Measurements from ENCODE around the gene LARGE1.

The LARGE1 gene

DNA sequence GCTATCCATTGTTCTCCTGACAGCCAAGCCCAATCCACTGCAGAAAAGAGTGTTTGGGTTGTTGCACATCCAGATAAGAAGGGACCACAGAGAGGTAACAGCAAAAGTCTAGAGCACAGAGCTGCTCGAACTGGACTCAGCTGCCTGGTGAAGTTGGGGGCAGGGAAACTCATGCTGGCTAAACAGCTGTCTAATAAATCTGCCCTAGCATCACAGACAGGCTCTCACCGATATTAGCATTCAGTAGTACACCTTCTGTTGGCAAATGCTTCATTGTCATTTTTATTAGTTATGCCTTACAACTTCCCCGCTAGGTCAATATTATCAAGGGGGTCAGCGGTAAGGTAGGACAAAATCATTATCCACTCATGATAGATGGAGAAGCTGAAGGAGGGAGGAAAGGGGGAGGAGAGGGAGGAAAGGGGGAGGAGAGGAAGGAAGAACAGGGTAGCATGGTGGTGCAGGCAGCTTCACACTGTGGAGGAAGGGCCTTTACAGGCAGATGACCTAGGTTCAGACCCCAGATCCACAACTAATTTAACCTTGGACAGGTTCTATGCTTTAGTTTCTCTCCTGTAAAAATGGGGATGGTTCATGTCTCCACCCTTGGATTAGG is 102.7 kb downstream of the LARGE1 start:
- DNase-seq, result no peak

DNA sequence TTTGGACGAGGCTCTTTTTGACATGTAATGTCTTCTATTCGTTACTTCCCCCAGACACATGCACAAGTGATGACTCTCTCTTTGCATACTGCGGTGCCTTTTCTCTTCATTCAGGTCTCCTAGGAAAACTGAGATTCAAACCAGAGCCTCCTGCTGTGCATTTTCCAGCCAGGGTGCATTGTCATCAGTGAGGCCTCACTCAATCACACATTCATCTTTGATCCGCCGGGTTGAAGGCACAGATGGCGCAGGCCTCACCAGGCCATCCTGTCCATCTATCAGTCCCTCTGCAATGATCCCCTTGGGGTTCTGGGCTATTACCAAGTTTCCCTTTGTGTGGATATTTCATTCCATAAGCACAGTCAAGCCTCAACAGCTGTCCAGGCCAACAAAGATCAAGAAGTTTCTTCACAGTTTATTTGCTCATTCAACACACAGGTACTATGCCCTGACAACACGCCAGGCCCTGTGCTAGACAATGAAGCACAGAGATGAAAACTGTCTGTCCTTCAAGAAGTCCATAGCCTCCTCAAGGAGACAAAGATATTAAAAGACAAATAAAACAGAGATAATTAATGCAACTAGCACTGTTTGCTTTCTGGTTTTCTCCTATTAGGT is 107.8 kb downstream of the LARGE1 start:
- no peak for DNase-seq

DNA sequence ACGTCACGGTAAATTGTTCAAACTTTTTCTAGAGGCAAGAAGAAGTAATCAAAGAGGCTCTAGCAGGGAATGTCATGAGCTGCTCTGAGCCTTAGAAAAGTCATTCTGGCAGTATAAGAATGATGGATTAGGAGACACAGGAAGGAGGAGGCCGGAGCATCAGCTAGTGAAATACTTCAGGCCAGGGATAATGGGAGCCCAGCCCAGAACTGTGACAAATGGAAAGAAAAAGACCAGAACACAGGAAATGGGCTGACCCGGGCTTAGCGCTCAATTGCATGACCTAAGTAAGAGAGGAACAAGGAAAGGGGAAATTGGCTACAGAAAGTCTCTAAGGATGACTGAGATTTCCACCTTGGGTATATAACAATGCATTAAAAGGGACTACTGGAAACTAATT is 108.6 kb downstream of the LARGE1 start:
- DNase-seq, result no peak

DNA sequence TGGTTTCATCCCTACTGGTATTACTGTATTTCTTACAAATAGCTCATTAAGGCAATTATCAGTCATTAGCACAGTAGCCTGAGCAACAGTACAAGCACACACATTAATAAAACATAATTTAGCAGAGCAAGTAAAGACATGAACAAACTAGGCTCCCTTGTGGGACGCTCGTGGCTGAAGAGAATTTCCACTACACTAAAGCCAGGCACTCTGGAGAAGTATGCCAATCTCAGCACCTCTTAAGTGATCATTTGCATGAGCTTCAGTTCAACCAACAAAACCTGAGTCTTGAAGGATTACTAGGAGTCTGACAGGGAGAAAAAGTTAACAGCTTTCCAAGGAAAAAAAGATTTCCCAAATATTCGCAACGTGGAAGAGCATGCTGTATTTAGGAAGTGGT is 109.1 kb downstream of the LARGE1 start:
- DNase-seq, result no peak

DNA sequence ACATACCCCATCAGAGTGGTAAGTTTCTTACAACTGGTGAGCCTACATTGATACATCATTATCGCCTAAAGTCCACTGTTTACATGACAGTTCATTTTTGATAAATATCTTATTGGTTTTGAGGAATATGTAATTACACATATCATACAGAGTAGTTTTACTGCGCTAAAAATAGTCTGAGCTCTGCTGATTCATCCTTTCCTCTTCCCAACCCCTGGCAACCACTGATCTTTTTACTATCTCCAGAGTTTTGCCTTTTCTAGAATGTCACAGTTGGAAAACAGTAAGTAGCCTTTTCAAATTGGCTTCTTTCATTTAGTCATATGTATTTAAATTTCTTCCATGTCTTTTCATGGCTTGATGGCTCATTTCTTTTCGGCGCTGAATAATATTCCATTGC is 112.8 kb downstream of the LARGE1 start:
- no peak for DNase-seq

DNA sequence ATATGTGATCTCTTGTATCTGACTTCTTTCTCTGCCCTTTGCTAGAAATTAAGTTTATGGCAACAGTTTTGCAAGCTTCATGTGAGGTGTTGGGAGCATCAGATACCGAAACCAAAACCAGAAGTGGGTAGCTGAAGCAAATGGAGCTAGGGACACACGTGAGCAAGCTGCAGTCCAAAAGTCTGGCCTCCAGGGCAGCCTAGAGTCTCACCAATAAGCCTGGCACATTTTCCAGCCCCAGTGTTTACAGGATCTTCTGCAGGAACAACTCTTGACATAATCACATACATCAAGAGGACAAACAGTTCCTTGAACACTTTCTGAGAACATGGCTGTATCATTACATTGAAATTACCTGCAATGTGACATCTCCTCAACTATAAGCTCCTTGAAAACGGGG is 114.1 kb downstream of the LARGE1 start:
- no peak for DNase-seq

DNA sequence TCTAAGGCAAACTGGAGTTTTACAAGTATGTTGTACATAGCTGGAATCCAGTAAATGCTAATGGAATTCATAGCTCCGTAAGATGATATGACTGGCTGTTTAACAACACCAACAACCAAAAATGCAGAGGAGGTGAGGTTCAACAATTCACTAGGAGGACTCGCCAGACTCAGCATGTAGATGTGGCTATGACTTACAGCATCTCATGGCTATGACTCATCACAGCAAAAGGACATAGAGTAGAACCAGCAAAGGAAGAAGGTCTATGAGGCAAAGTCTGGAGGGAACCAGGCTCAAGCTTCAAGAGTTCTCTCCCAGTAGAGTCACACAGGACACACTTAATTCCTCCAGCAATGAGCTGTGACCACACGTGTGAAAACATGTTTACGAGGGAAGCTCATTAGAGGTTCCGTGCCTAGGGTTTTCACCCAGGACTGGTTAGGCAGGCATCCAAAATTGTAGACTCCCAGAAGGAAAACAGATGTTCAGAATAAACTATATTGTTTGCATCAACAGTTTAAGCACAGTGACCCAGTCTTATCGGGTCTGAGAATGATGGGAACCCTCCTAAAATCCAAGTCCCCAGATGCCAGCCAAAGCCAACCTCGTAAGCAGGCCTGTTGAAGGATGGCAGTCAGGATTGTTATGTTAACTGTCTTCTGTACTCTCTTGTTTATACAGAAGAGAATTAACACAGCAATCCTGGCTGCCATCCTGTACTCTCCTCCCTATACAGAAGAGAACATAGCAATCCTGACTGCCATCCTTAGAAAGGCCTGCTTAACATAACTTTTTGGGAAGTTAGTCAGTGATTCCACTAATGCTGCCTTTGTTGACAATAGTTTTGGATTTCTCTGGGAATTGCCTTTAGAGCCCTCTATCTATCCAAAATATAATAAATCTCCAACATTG is 116.6 kb downstream of the LARGE1 start:
- no peak for DNase-seq

DNA sequence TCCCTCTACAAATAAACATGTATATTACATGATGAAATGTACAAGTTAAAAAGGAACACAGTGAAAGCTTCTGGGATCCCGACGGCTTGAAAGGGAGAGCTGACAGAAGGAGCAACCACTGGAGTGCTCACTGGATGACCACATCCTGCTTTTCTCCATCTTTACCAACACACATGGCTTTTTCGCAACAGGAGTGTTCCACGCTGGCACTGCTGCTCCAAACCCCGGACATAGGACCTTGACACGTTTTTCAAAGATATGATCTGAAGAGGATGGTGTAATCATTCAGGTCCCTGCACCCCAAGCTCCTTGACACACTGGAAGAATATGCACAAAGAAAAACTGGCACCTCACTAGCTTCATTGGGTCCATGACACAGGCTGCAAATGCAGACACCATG is 121.9 kb downstream of the LARGE1 start:
- DNase-seq, result no peak

DNA sequence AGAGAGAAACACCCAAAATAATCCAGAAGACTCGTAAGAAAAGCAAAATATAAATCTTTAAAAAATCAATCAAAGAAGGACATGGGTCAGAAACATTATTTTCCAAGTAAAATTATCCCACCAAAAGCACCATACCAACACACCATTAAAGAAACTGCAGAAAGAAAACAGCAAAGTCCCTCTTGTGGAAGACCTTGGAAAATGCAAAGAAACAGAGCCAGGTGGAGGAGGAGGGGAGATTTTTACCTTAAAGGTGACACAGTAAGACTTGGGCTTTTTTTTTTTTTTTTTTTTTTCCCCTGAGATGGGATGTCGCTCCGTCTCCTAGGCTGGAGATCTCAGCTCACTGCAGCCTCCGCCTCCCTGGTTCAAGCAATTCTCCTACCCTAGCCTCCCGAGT is 123.8 kb downstream of the LARGE1 start:
- DNase-seq, result no peak

DNA sequence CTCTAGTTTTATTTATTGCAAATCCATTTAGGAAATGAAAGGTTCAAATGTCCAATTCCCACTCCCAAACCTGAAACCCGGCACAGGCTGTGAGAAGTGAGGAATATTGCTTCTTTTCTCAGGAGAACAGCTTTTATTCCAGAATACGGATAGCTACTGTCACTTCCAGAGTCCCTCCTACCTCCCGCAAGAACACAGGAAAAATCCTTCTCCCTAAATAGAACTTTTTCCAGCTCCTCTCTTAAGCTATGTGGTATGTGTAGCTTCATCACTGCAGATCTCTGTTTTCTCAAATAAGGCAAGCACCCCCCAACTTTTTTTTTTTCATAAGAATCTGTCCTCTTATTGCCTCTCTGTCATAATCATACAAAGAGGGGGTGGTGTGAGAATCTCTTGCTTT is 126.8 kb downstream of the LARGE1 start:
- no peak for DNase-seq

DNA sequence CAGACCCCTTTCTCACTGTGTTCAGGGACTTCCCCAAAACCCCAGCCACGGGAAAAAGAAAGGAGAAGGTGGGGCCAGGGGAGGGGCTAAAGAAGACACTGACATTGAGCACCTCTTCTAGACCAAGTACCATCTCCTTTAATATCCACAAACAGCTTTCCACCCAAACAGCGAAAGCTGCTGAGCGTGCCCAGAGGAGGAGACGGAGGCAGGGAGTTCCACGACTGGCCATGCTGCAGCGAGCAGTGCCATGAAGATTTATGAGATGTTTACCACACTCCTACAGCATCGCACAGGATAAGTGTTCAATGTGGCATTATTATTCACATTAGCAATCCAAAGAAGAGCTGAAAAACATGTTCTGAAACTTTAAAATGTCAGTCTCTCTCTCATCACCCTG is 127.4 kb downstream of the LARGE1 start:
- no peak for DNase-seq

DNA sequence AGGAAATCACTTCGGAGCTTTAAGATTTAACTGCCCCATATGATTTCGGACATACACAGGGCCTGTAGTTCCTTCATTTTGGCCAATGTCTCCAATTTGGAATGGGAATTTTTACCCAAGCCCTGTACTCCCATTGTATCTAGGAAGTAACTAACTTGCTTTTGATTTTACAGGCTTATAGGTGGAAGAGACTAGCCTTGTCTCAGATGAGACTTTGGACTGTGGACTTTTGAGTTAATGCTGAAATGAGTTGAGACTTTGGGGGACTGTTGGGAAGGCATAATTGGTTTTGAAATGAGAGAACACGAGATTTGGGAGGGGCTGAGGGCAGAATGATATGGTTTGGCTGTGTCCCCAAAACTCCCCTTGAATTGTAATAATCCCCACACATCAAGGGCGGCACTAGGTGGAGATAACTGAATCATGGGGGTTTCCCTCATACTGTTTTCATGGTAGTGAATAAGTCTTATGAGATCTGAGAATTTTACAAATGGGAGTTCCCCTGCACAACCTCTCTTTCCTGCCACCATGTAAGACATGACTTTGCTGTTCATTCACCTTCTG is 130.5 kb downstream of the LARGE1 start:
- DNase-seq, result no peak

DNA sequence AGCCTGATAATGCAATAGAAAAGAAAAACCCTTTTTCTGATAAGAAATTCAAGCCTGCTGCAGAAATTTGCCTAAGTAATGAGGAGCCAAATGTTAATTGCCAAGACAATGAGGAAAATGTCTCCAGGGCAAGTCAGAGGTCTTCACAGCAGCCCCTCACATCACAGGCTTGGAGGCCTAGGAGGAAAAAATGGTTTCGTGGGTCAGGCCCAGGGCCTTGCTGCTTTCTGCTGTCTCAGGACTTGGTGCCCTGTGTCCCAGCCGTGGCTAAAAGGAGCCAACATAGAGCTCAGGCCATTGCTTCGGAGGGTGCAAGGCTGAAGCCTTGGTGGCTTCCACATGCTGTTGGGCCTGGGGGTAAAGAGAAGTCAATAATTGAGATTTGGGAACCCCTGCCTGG is 131.3 kb downstream of the LARGE1 start:
- DNase-seq, result no peak

DNA sequence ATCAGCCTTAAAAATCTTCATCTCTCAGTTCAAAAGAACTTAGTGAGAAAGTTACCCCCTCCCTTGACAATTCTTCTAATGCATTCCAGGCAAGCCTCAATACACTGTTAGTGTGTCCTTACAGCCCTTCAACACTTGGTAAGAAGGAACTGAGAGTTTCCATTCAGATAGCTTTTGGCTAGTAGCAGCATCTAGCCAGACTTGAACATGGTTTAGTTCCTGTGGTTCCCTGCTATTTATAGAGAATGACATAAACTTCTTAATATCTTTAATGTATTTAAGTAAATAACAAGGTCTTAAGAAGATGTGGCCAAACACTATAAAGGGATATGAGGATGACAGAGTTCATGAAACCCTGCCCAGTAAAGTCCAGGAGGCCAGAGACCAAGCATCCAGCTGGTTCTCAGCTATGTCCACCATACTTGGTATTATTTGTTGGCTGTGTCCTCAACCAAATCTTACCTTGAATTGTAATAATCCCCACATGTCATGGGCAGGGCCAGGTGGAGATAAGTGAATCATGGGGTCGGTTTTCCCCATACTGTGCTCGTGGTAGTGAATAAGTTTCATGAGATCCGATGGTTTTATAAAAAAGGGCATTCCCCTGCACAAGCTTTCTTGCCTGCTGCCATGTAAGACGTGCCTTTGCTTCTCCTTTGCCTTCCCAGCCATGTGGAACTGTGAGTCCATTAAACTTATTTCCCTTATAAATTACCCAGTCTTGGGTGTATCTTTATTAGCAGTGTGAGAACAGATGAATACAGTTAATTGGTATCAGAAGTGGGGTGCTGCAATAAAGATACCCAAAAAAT is 132.4 kb downstream of the LARGE1 start:
- no peak for DNase-seq

DNA sequence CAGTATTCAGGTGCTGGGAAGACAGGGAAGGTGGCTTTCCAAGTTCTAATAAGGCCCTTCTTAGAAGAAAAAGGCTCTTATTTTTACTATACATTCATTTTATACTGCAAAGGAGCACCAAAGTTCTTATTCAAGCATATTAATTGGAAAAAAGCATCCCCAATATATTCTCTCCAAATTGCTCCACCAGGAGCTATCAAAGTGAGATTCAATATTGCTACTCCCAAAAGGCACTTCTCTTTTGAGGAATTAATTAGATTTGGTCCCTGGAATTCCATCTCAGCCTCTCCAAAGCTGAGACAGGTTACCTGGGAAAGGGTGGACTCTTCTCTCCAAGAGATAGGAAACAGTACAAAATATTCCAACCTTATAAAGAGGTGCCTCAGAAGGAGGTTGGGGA is 134.1 kb downstream of the LARGE1 start:
- DNase-seq, result no peak

DNA sequence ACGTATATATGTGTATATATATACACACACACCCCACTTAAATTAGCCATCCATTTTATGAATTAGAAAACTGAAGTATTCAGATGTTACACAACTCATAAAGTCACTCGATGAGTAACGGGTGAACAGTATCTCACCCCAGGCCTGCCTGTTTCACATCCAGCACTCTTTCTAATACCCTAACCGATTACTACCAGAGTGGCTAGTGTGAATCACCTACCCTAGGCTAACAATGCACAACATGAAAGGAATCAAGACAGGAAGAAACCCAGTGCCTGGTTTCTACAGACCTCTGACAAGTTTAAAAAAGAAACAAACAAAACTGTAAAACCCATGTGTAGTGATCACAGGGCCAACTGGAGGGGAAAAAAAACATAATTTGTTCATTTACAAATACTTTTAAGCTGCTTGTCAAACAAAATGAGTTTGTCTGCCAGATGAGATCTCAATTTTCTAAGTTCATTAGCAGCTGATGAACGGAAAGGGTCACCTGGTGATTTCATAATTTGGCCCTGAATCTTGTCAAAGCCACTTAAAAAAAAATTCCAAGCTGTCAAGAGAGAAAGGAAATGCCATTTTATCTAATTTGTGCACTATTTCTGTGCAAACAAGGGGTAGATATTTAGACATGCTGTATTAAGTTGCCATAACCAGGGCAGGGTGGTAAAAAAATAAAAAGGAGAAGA is 134.8 kb downstream of the LARGE1 start:
- no peak for DNase-seq

DNA sequence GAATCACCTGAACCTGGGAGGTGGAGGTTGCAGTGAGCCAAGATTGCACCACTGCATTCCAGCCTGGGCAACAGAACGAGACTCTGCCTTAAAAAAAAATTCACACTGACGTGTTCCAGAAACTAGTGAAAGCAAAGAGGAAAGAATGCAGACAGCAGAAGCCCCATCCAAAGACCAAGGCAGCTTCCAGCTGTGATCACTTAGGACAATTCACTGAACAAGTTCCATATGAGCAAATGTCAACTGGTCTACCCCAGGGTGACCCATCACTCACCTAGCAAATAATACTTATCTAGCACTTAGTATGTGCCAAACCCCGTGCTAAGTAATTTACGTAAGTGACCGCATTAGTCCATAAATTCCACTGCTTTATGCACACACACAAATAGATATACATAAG is 138.9 kb downstream of the LARGE1 start:
- DNase-seq, result no peak

DNA sequence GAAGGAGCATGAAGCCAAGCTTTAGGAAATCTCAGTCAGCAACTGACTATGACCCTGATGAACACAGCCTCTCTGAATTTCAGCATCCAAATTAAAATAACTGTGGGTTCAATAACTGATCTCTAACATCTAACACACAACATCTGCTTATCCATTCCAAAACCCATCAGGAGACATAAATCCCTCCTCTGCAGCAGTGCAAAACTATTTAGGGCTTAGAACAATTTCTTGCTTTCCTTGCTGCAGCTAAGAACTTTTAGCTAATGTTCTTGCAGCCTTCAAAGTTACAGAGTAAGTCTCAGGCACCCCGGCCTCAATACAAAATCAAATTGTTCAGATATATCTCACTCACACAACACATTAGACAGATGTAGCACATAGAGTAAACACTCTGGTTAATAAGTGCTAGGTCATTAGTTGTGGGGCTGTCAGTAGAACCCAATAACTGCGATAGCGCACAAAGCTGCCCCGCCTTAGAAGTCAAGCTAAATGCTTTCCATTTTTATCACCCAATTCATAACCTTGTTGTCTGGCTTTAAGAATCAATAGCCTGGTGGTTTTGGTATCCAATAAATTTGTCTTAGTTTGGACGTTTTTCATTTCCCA is 139.6 kb downstream of the LARGE1 start:
- no peak for DNase-seq

DNA sequence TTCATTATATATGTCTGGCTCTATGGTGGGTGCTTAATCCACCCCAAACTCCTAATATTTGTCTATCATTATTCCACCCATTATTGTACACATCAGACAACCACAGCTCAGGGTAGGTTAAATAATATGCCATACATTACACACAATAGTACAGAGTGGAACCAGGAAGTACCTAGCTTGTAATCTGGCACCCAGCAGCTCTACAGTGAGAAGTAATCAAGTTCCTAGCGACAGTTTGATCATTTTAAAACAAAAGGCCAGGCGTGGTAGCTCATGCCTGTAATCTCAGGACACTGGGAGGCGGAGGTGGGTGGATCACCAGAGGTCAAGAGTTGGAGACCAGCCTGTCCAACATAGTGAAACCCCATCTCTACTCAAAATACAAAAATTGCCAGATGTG is 141.0 kb downstream of the LARGE1 start:
- DNase-seq, result no peak

DNA sequence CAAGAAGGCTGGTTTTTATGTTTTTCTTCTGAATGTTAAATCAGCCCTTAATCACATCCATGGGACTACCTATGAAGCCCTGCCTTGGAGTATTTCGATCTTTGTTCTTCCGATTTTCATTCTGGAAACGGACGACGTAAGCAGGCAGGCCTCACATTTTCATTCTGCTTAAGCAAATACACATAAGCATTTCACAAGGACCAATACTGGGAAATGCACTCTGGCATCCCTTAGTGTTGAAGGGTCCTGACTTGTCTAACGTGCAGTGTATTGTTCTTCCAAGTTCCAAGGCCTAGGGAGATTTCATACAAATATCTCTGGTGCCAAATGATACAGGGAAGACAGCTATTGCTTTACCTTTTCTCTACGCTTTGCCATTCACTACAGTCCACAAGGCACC is 143.8 kb downstream of the LARGE1 start:
- DNase-seq, result no peak

DNA sequence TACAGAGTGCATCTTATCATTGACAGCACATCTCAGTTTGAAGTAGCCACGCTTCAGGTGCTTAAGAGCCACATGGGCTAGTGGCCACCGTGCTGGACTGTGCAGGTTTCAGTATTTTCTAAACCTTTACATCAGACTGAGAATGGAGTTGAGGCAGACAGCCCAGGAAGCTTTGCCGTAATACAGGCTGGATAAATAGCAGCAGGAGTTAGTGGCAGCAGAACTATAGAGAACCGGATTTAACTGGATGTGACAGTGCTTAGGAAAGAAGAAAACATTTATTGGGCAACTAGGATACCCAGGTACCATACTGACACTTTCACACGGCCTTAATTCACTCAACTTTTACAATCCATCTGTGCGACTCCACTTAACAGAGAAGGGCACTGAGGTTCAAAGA is 145.5 kb downstream of the LARGE1 start:
- DNase-seq, result no peak

DNA sequence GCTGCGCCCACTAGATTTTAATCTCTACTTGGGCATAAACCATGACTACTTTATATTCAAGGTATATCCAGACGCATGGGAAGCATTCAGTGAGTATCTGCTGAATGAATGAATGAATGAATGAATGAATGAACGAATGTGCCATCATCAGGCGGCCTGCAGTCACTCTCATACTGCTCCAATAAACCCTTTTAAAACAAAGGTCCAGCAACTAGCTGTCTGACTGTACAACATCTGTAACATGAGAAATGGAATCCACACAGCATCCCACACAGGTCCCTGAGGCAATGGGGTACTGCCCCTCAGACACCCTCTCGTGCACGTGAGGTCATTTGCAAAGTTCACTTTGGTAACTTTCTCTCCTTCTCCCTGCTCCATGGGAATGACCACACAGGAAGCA is 147.5 kb downstream of the LARGE1 start:
- no peak for DNase-seq
